ENCODE results near the gene CDH12.

- TF ChIP-seq CTCF (IDR thresholded peaks at IDR 0.05; ENCODE audit: extremely low read depth in 1 of 2, insufficient read depth in 1 of 2, low read depth in 1 of 2, low read length in 2 of 2) (no peak), POLR2A (IDR thresholded peaks at IDR 0.05; ENCODE audit: low read depth, low read length) (no peak), POLR2AphosphoS5 (IDR thresholded peaks at IDR 0.05; ENCODE audit: insufficient read depth, low read depth, low read length) (no peak), MAX (IDR thresholded peaks at IDR 0.05; ENCODE audit: insufficient read depth, insufficient read length) (no peak), EZH2 (IDR thresholded peaks at IDR 0.05; ENCODE audit: borderline replicate concordance, low read depth, low read length, severe bottlenecking) (no peak), FOS (IDR thresholded peaks at IDR 0.05; ENCODE audit: borderline replicate concordance, insufficient read depth, low read length) (no peak)
These were observed 2.2 kb downstream of the CDH12 start for GRCh38 chr5:22850981-22851380.

Measured in endothelial cell of umbilical vein (primary cell).